Measurements from ENCODE around the gene CD86. TPM values are rescaled to one million over a fixed set of nuclear protein-coding genes. Genes with fewer than 3 reads are reported as not detected.
A peak's percentile ranks its signal among the peaks of the same experiment; 100 is the strongest.

Gene CD86
- total and polyA plus RNA-seq, 4 donors: 1.7 to 4.0 (median 2.6) TPM

DNA sequence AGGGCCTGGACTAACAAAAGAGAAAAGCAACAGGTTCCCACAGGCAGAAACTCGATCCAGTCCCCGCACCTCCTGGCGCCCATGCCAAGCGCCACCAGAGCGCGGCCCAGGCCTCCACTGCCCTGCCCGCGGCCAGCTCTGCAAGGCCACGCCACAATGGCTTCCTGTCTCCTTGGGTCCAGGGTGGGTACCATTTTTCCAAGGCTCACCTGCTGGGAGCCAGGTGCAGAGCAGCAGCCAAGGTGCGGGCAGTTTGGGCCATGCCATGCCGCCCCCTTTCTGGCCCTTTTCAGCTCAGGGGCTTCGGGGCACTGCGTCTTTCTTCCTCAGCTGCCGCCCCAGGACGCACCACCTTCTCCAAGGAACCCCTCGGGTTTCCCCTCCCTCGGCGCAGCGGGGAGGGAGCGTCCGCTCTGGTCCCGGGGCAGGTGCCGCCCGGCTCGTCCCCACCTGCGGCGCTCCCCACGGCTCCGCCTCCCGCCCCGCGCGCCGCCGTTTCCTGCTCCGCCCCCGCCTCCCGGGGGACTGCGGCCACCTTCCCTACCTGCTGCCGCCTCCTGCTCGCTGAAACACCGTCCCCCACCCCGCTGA is 33.3 kb upstream of the CD86 start, which contains the start of gene ILDR1:
TSS of gene ILDR1 (minus strand) at position 437 of the 591 bp plus-strand sequence. CDS start at position 267, 170 bp downstream.
- TF ChIP-seq TAF1 (conservative IDR thresholded peaks at IDR 0.05) (no peak), EGR1 (IDR thresholded peaks at IDR 0.05; ENCODE audit: low read depth in 2 of 2) (peak in 1 of 2 donors; percentile 41)
- WGBS: 13% methylated on average over 43 of the region's 43 CpGs
- H3K27me3 ChIP-seq (ENCODE audit: control insufficient read depth in 4 of 4, insufficient read depth in 4 of 4, low read length in 3 of 4): no peaks in the 10 kb centered on the region
- H3K9me3 ChIP-seq (ENCODE audit: control insufficient read depth in 4 of 4, low read length in 3 of 4): no peaks in the 10 kb centered on the region
- H3K9ac ChIP-seq (ENCODE audit: low read depth in 1 of 2, low read length in 2 of 2): no peak within 1 kb of the TSS
- peaks cover 0 to 7% (median 2%) of the 10 kb centered on the region in 4 donors for H3K4me1 ChIP-seq (ENCODE audit: control insufficient read depth in 4 of 4, insufficient read depth in 4 of 4, low read length in 3 of 4)
- peak within 1 kb of the TSS; percentile 51 to 71 (median 58) for H3K4me3 ChIP-seq (ENCODE audit: low read depth in 1 of 3, low read length in 3 of 3)
- no peaks in the 10 kb centered on the region for H3K36me3 ChIP-seq (ENCODE audit: control insufficient read depth in 4 of 4, insufficient read depth in 3 of 4, low read depth in 1 of 4, low read length in 3 of 4)
- no peak within 1 kb of the TSS for H3K27ac ChIP-seq (ENCODE audit: low read depth in 1 of 2, low read length in 2 of 2)
- DNase-seq (ENCODE audit: low spot score): peak; percentile 52

DNA sequence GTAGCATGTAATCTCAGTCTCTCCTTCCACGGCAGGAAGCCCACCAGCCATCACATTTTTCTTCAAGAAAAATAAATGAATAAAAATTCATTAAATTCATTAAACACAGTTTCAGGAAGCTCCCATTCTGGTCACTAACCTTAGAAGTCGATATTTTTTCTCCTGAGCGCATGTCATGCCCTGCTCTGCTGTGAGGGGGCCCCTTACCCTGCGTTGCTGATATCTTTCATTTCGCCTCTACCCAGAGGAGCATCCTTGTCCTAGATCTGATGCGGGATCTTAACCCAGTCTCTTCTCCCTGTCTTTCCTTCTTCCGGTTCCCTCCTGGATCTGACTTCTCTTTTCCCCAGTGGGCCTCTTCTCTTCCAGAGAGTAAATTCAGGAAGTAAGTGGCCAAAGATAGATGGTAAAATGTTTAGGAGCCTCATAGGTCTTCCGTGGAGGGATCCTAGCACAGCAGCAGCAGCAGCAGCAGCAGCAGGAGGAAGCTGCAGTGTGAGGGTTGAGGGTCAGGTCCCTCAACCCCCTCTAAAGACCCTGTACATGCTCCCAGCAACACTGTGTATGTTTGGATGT is 31.7 kb upstream of the CD86 start:
- H3K9ac ChIP-seq (ENCODE audit: low read depth in 1 of 2, low read length in 2 of 2): no peak overlapping the region
- no peak for DNase-seq (ENCODE audit: low spot score)
- no peak overlapping the region for H3K27ac ChIP-seq (ENCODE audit: low read depth in 1 of 2, low read length in 2 of 2)
- peaks cover 0 to 7% (median 2%) of the 10 kb centered on the region in 4 donors for H3K4me1 ChIP-seq (ENCODE audit: control insufficient read depth in 4 of 4, insufficient read depth in 4 of 4, low read length in 3 of 4)
- 72% methylated on average over 8 of the region's 8 CpGs for WGBS
- H3K9me3 ChIP-seq (ENCODE audit: control insufficient read depth in 4 of 4, low read length in 3 of 4): no peaks in the 10 kb centered on the region
- TF ChIP-seq, protein P1, sequence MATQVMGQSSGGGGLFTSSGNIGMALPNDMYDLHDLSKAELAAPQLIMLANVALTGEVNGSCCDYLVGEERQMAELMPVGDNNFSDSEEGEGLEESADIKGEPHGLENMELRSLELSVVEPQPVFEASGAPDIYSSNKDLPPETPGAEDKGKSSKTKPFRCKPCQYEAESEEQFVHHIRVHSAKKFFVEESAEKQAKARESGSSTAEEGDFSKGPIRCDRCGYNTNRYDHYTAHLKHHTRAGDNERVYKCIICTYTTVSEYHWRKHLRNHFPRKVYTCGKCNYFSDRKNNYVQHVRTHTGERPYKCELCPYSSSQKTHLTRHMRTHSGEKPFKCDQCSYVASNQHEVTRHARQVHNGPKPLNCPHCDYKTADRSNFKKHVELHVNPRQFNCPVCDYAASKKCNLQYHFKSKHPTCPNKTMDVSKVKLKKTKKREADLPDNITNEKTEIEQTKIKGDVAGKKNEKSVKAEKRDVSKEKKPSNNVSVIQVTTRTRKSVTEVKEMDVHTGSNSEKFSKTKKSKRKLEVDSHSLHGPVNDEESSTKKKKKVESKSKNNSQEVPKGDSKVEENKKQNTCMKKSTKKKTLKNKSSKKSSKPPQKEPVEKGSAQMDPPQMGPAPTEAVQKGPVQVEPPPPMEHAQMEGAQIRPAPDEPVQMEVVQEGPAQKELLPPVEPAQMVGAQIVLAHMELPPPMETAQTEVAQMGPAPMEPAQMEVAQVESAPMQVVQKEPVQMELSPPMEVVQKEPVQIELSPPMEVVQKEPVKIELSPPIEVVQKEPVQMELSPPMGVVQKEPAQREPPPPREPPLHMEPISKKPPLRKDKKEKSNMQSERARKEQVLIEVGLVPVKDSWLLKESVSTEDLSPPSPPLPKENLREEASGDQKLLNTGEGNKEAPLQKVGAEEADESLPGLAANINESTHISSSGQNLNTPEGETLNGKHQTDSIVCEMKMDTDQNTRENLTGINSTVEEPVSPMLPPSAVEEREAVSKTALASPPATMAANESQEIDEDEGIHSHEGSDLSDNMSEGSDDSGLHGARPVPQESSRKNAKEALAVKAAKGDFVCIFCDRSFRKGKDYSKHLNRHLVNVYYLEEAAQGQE (IDR thresholded peaks at IDR 0.05): no peak
- TF ChIP-seq HNF4A (conservative IDR thresholded peaks at IDR 0.05): no peak
- no peak for TF ChIP-seq NR2F2 (IDR thresholded peaks at IDR 0.05)
- no peak overlapping the region for H3K4me3 ChIP-seq (ENCODE audit: low read depth in 1 of 3, low read length in 3 of 3)
- no peaks in the 10 kb centered on the region for H3K36me3 ChIP-seq (ENCODE audit: control insufficient read depth in 4 of 4, insufficient read depth in 3 of 4, low read depth in 1 of 4, low read length in 3 of 4)
- H3K27me3 ChIP-seq (ENCODE audit: control insufficient read depth in 4 of 4, insufficient read depth in 4 of 4, low read length in 3 of 4): no peaks in the 10 kb centered on the region

- no peak overlapping the region for H3K27ac ChIP-seq (ENCODE audit: low read depth in 1 of 2, low read length in 2 of 2)
- H3K4me1 ChIP-seq (ENCODE audit: control insufficient read depth in 4 of 4, insufficient read depth in 4 of 4, low read length in 3 of 4): peaks cover 0 to 7% (median 2%) of the 10 kb centered on the region in 4 donors
- no peak overlapping the region for H3K9ac ChIP-seq (ENCODE audit: low read depth in 1 of 2, low read length in 2 of 2)
- H3K4me3 ChIP-seq (ENCODE audit: low read depth in 1 of 3, low read length in 3 of 3): no peak overlapping the region
- DNase-seq (ENCODE audit: low spot score): no peak
- H3K9me3 ChIP-seq (ENCODE audit: control insufficient read depth in 4 of 4, low read length in 3 of 4): no peaks in the 10 kb centered on the region
- no peaks in the 10 kb centered on the region for H3K27me3 ChIP-seq (ENCODE audit: control insufficient read depth in 4 of 4, insufficient read depth in 4 of 4, low read length in 3 of 4)
- no peaks in the 10 kb centered on the region for H3K36me3 ChIP-seq (ENCODE audit: control insufficient read depth in 4 of 4, insufficient read depth in 3 of 4, low read depth in 1 of 4, low read length in 3 of 4)
- 57% methylated on average over 2 of the region's 2 CpGs for WGBS
- TF ChIP-seq SP1 (IDR thresholded peaks at IDR 0.05) (no peak), RAD21 (IDR thresholded peaks at IDR 0.05) (no peak), EGR1 (IDR thresholded peaks at IDR 0.05; ENCODE audit: low read depth in 2 of 2) (no peak), HNF4G (IDR thresholded peaks at IDR 0.05) (no peak), ZBTB33 (IDR thresholded peaks at IDR 0.05) (no peak), YY1 (IDR thresholded peaks at IDR 0.05) (no peak), FOXA2 (IDR thresholded peaks at IDR 0.05) (no peak), CTCF (IDR thresholded peaks at IDR 0.05; ENCODE audit: low read depth, low read length, missing input control) (no peak), HNF4A (conservative IDR thresholded peaks at IDR 0.05) (no peak), GABPA (IDR thresholded peaks at IDR 0.05 in 1 of 2, conservative IDR thresholded peaks at IDR 0.05 in 1 of 2) (no peak)
- TF ChIP-seq, protein P1 (IDR thresholded peaks at IDR 0.05): no peak
Observed at GRCh38 chr3:122024800-122025199, 30.4 kb upstream of the CD86 start.

All from liver (tissue), 9 donors.